Stomach smooth muscle (tissue), 2 donors: ENCODE measurements around the gene PTRH2.

Experiments used
- H3K27ac ChIP-seq: one replicate; pipeline ENCODE4 v1.7.0; 2013; ENCODE audit warnings: mild to moderate bottlenecking, low read length, inconsistent platforms
- H3K27me3 ChIP-seq, 2 donors: one replicate each; pipeline ENCODE4 v1.7.0; 2013; ENCODE audit warnings: low read length in 2 of 2; ENCODE audit not compliant: insufficient read depth in 2 of 2, control insufficient read depth in 1 of 2
- H3K36me3 ChIP-seq, 2 donors: one replicate each; pipeline ENCODE4 v1.7.0; 2013; ENCODE audit warnings: low read length in 2 of 2; ENCODE audit not compliant: control insufficient read depth in 2 of 2, insufficient read depth in 2 of 2
- H3K4me1 ChIP-seq: one replicate; pipeline ENCODE4 v1.7.0; 2013; ENCODE audit warnings: low read length; ENCODE audit not compliant: control insufficient read depth, insufficient read depth
- H3K4me3 ChIP-seq, 2 donors: one replicate each; pipeline ENCODE4 v1.7.0; 2013; ENCODE audit warnings: low read length in 2 of 2
- H3K9ac ChIP-seq, 2 donors: one replicate each; pipeline ENCODE4 v1.7.0; 2013; ENCODE audit warnings: low read length in 2 of 2, mild to moderate bottlenecking in 1 of 2
- H3K9me3 ChIP-seq, 2 donors: one replicate each; pipeline ENCODE4 v1.7.0; 2013; ENCODE audit warnings: low read length in 2 of 2; ENCODE audit not compliant: control insufficient read depth in 2 of 2
- donor health status: healthy.
- donor health status: Pancreatic carcinoma.

The PTRH2 gene

GRCh38 chr17:59745040-59745439, 37.8 kb upstream of the PTRH2 start:
- Histone ChIP-seq H3K27me3 (no peaks in the 10 kb centered on the region), H3K4me1 (no peaks in the 10 kb centered on the region), H3K4me3 (no peak overlapping the region), H3K27ac (no peak overlapping the region), H3K9ac (no peak overlapping the region), H3K9me3 (no peaks in the 10 kb centered on the region), H3K36me3 (no peaks in the 10 kb centered on the region)

GRCh38 chr17:59743842-59744241, 36.6 kb upstream of the PTRH2 start:
- Histone ChIP-seq H3K4me3 (no peak overlapping the region), H3K9ac (no peak overlapping the region), H3K27ac (no peak overlapping the region), H3K36me3 (no peaks in the 10 kb centered on the region), H3K4me1 (no peaks in the 10 kb centered on the region), H3K9me3 (no peaks in the 10 kb centered on the region), H3K27me3 (no peaks in the 10 kb centered on the region)

- H3K36me3 ChIP-seq = peaks cover 0 to 7% of the 10 kb centered on the region in 2 donors
- no peaks in the 10 kb centered on the region for H3K9me3 ChIP-seq
- no peaks in the 10 kb centered on the region for H3K4me1 ChIP-seq
- no peak overlapping the region for H3K4me3 ChIP-seq
- no peaks in the 10 kb centered on the region for H3K27me3 ChIP-seq
- no peak overlapping the region for H3K27ac ChIP-seq
- H3K9ac ChIP-seq = no peak overlapping the region
Measured at GRCh38 chr17:59737324-59737723, 30.1 kb upstream of the PTRH2 start.

GRCh38 chr17:59734226-59734625, 27.0 kb upstream of the PTRH2 start:
- Histone ChIP-seq H3K9ac (no peak overlapping the region), H3K27ac (no peak overlapping the region), H3K27me3 (no peaks in the 10 kb centered on the region), H3K4me3 (no peak overlapping the region), H3K36me3 (peaks cover 0 to 7% of the 10 kb centered on the region in 2 donors), H3K4me1 (no peaks in the 10 kb centered on the region), H3K9me3 (no peaks in the 10 kb centered on the region)

GRCh38 chr17:59733697-59734096, 26.5 kb upstream of the PTRH2 start:
- no peaks in the 10 kb centered on the region for H3K4me1 ChIP-seq
- no peak overlapping the region for H3K27ac ChIP-seq

GRCh38 chr17:59730268-59730834, 23.1 kb upstream of the PTRH2 start:
- Histone ChIP-seq H3K9me3 (no peaks in the 10 kb centered on the region), H3K27ac (no peak overlapping the region), H3K36me3 (peaks cover 0 to 3% of the 10 kb centered on the region in 2 donors), H3K4me3 (no peak overlapping the region), H3K27me3 (no peaks in the 10 kb centered on the region), H3K4me1 (no peaks in the 10 kb centered on the region), H3K9ac (no peak overlapping the region)

More at GRCh38 chr17:59733697-59734096, 26.5 kb upstream of the PTRH2 start:
- H3K9ac ChIP-seq = no peak overlapping the region
- H3K27me3 ChIP-seq = no peaks in the 10 kb centered on the region
- no peak overlapping the region for H3K4me3 ChIP-seq
- H3K9me3 ChIP-seq = no peaks in the 10 kb centered on the region
- H3K36me3 ChIP-seq = peaks cover 0 to 7% of the 10 kb centered on the region in 2 donors

- H3K4me3 ChIP-seq = no peak overlapping the region
- H3K9me3 ChIP-seq = no peaks in the 10 kb centered on the region
- H3K9ac ChIP-seq = no peak overlapping the region
- H3K36me3 ChIP-seq = no peaks in the 10 kb centered on the region
- no peak overlapping the region for H3K27ac ChIP-seq
- no peaks in the 10 kb centered on the region for H3K4me1 ChIP-seq
- no peaks in the 10 kb centered on the region for H3K27me3 ChIP-seq
Measured at GRCh38 chr17:59727817-59728533, 20.7 kb upstream of the PTRH2 start.

GRCh38 chr17:59725691-59726090, 18.5 kb upstream of the PTRH2 start:
- no peaks in the 10 kb centered on the region for H3K4me1 ChIP-seq
- H3K9me3 ChIP-seq = no peaks in the 10 kb centered on the region
- H3K27me3 ChIP-seq = no peaks in the 10 kb centered on the region
- no peak overlapping the region for H3K4me3 ChIP-seq
- H3K36me3 ChIP-seq = no peaks in the 10 kb centered on the region
- no peak overlapping the region for H3K9ac ChIP-seq
- H3K27ac ChIP-seq = no peak overlapping the region

GRCh38 chr17:59723607-59724006, 16.4 kb upstream of the PTRH2 start:
- Histone ChIP-seq H3K9me3 (no peaks in the 10 kb centered on the region), H3K36me3 (no peaks in the 10 kb centered on the region), H3K4me1 (no peaks in the 10 kb centered on the region), H3K27ac (no peak overlapping the region), H3K9ac (no peak overlapping the region), H3K27me3 (no peaks in the 10 kb centered on the region), H3K4me3 (no peak overlapping the region)

- no peaks in the 10 kb centered on the region for H3K27me3 ChIP-seq
- no peak overlapping the region for H3K9ac ChIP-seq
- no peaks in the 10 kb centered on the region for H3K4me1 ChIP-seq
- no peak overlapping the region for H3K27ac ChIP-seq
- H3K36me3 ChIP-seq = no peaks in the 10 kb centered on the region
- no peaks in the 10 kb centered on the region for H3K9me3 ChIP-seq
- H3K4me3 ChIP-seq = no peak overlapping the region
Measured at GRCh38 chr17:59723041-59723440, 15.8 kb upstream of the PTRH2 start.

- Histone ChIP-seq H3K27me3 (no peaks in the 10 kb centered on the region), H3K4me3 (no peak overlapping the region), H3K9me3 (no peaks in the 10 kb centered on the region), H3K27ac (no peak overlapping the region), H3K36me3 (no peaks in the 10 kb centered on the region), H3K9ac (no peak overlapping the region), H3K4me1 (no peaks in the 10 kb centered on the region)
Measured at GRCh38 chr17:59722623-59723022, 15.4 kb upstream of the PTRH2 start.
